Upper lobe of left lung (tissue), 4 donors: ENCODE measurements around the gene MSANTD1.

Source experiments
- EP300 ChIP-seq, 4 donors: sonication (generic); formaldehyde crosslinking; IDR thresholded peaks; one replicate each; pipeline ENCODE4 v1.5.1; 2017; ENCODE audit warnings: antibody characterized with exemption in 4 of 4, control low read depth in 2 of 4
- POLR2A ChIP-seq, 4 donors: fragments of 450-650 bp; IDR thresholded peaks; one replicate each; pipeline ENCODE4 v1.5.1; 2016 to 2017; ENCODE audit warnings: antibody characterized with exemption in 4 of 4, mild to moderate bottlenecking in 2 of 4
- POLR2AphosphoS5 ChIP-seq, 2 donors: sonication (generic); formaldehyde crosslinking; IDR thresholded peaks; one replicate each; pipeline ENCODE4 v1.5.1; 2017; ENCODE audit warnings: antibody characterized with exemption in 2 of 2
- TF ChIP-seq, protein P1 (sequence below), 6 experiments: fragments of 450-650 bp in 4 of 6; fragments of 200-600 bp in 2 of 6; sonication (generic) in 2 of 6; IDR thresholded peaks; one replicate each; pipeline ENCODE4 v1.5.1; 2016 to 2019; ENCODE audit warnings: antibody characterized with exemption in 6 of 6

GRCh38 chr4:3205995-3206394 lies 43.0 kb upstream of the MSANTD1 start:
- TF ChIP-seq, protein P1, sequence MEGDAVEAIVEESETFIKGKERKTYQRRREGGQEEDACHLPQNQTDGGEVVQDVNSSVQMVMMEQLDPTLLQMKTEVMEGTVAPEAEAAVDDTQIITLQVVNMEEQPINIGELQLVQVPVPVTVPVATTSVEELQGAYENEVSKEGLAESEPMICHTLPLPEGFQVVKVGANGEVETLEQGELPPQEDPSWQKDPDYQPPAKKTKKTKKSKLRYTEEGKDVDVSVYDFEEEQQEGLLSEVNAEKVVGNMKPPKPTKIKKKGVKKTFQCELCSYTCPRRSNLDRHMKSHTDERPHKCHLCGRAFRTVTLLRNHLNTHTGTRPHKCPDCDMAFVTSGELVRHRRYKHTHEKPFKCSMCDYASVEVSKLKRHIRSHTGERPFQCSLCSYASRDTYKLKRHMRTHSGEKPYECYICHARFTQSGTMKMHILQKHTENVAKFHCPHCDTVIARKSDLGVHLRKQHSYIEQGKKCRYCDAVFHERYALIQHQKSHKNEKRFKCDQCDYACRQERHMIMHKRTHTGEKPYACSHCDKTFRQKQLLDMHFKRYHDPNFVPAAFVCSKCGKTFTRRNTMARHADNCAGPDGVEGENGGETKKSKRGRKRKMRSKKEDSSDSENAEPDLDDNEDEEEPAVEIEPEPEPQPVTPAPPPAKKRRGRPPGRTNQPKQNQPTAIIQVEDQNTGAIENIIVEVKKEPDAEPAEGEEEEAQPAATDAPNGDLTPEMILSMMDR (IDR thresholded peaks at IDR 0.05), result no peak
- TF ChIP-seq EP300 (IDR thresholded peaks at IDR 0.05) (no peak), POLR2A (IDR thresholded peaks at IDR 0.05) (no peak), POLR2AphosphoS5 (IDR thresholded peaks at IDR 0.05) (no peak)
